GM23338 (cell line): ENCODE measurements around the gene PRG2. TPM values are rescaled to one million over a fixed set of nuclear protein-coding genes. Genes with fewer than 3 reads are reported as not detected.

Source experiments
- ATAC-seq: fragments of 200-7000 bp; cut with Tn5 transposase; 3 replicates; pipeline ENCODE4 v1.9.1; 2020
- DNase-seq: peaks from one replicate; pipeline ENCODE4 v3.0.0-alpha.2; 2015; ENCODE audit warnings: low spot score
- H2AFZ ChIP-seq: fragments of 200-600 bp; sonication (generic); 2 replicates; pipeline ENCODE4 v1.8.0; 2016; ENCODE audit warnings: antibody characterized with exemption, mild to moderate bottlenecking, moderate library complexity
- H3F3A ChIP-seq: fragments of 200-600 bp; sonication (generic); replicated peaks from 2 replicates; pipeline ENCODE4 v1.8.0; 2017; ENCODE audit warnings: antibody characterized with exemption, mixed run types, low read depth
- H3K27ac ChIP-seq: fragments of 200-600 bp; sonication (generic); 2 replicates; pipeline ENCODE4 v1.6.1; 2016; ENCODE audit warnings: low read depth
- H3K27me3 ChIP-seq: fragments of 200-600 bp; sonication (generic); 2 replicates; pipeline ENCODE4 v1.8.0; 2016; ENCODE audit warnings: mild to moderate bottlenecking, mixed run types, moderate library complexity; ENCODE audit not compliant: insufficient read depth
- H3K36me3 ChIP-seq: fragments of 200-600 bp; sonication (generic); 2 replicates; pipeline ENCODE4 v1.8.0; 2016; ENCODE audit warnings: mild to moderate bottlenecking; ENCODE audit not compliant: insufficient read depth
- H3K4me1 ChIP-seq: fragments of 200-600 bp; sonication (generic); 2 replicates; pipeline ENCODE4 v1.8.0; 2016; ENCODE audit warnings: mild to moderate bottlenecking, moderate library complexity; ENCODE audit not compliant: insufficient read depth
- H3K4me2 ChIP-seq: fragments of 200-600 bp; sonication (generic); 2 replicates; pipeline ENCODE4 v1.7.1; 2017; ENCODE audit warnings: mixed run types
- H3K4me3 ChIP-seq: fragments of 200-600 bp; sonication (generic); 2 replicates; pipeline ENCODE4 v1.6.1; 2016; ENCODE audit warnings: mixed run types
- H3K79me2 ChIP-seq: fragments of 200-600 bp; sonication (generic); replicated peaks from 2 replicates; pipeline ENCODE4 v1.8.0; 2017; ENCODE audit warnings: mild to moderate bottlenecking; ENCODE audit not compliant: insufficient read depth
- H3K9me2 ChIP-seq: fragments of 200-600 bp; sonication (generic); 2 replicates; pipeline ENCODE4 v1.8.0; 2017; ENCODE audit not compliant: insufficient read depth
- H4K20me1 ChIP-seq: fragments of 200-600 bp; sonication (generic); replicated peaks from 2 replicates; pipeline ENCODE4 v1.8.0; 2017; ENCODE audit warnings: mild to moderate bottlenecking; ENCODE audit not compliant: insufficient read depth
- H3K27ac Mint-ChIP-seq: 2 replicates; pipeline ENCODE4 v1.8.0; 2020; ENCODE audit warnings: inconsistent platforms, mild to moderate bottlenecking, moderate library complexity, mixed read lengths
- H3K27me3 Mint-ChIP-seq: 3 replicates; pipeline ENCODE4 v1.8.0; 2022; ENCODE audit warnings: low read depth, mild to moderate bottlenecking, moderate library complexity, mixed read lengths, inconsistent platforms; ENCODE audit not compliant: insufficient read depth, poor library complexity
- H3K36me3 Mint-ChIP-seq: 3 replicates; pipeline ENCODE4 v1.8.0; 2021; ENCODE audit warnings: low read depth, mild to moderate bottlenecking, inconsistent platforms, moderate library complexity, mixed read lengths
- H3K4me1 Mint-ChIP-seq: 3 replicates; pipeline ENCODE4 v1.8.0; 2020; ENCODE audit warnings: mild to moderate bottlenecking, inconsistent platforms, mixed read lengths
- H3K4me3 Mint-ChIP-seq: 3 replicates; pipeline ENCODE4 v1.8.0; 2021; ENCODE audit warnings: moderate library complexity, mild to moderate bottlenecking, inconsistent platforms, mixed read lengths
- H3K9me3 Mint-ChIP-seq: 3 replicates; pipeline ENCODE4 v1.8.0; 2020; ENCODE audit warnings: moderate library complexity, mild to moderate bottlenecking, inconsistent platforms, mixed read lengths
- CREB1 ChIP-seq: fragments of 250-450 bp; sonication (Bioruptor Pico); IDR thresholded peaks from 2 replicates; pipeline ENCODE4 v1.5.0; 2020; ENCODE audit warnings: low read depth, mild to moderate bottlenecking, moderate library complexity
- EZH2 ChIP-seq: fragments of 200-600 bp; sonication (generic); IDR thresholded peaks from one replicate; pipeline ENCODE4 v1.8.0; 2017; ENCODE audit warnings: antibody characterized with exemption, mild to moderate bottlenecking, low read depth; ENCODE audit not compliant: unreplicated experiment
- EZH2phosphoT487 ChIP-seq: fragments of 200-600 bp; sonication (generic); IDR thresholded peaks from one replicate; pipeline ENCODE4 v1.8.1; 2018; ENCODE audit warnings: antibody characterized with exemption; ENCODE audit not compliant: unreplicated experiment
- JUNB ChIP-seq: IDR thresholded peaks from one replicate; pipeline ENCODE4 v1.6.1; 2016; ENCODE audit warnings: antibody characterized with exemption; ENCODE audit not compliant: unreplicated experiment
- NANOG ChIP-seq: IDR thresholded peaks from 2 replicates; pipeline ENCODE4 v1.6.1; 2016; ENCODE audit warnings: antibody characterized with exemption, borderline replicate concordance
- POLR2AphosphoS5 ChIP-seq: IDR thresholded peaks from 2 replicates; pipeline ENCODE4 v1.6.1; 2016; ENCODE audit warnings: antibody characterized with exemption, low read depth
- STAT1 ChIP-seq: IDR thresholded peaks from one replicate; pipeline ENCODE4 v1.6.1; 2016; ENCODE audit warnings: antibody characterized with exemption; ENCODE audit not compliant: unreplicated experiment
- ZNF114 ChIP-seq: fragments of 250-450 bp; sonication (Bioruptor Pico); IDR thresholded peaks from 2 replicates; pipeline ENCODE4 v1.5.0; 2020; ENCODE audit warnings: mild to moderate bottlenecking, moderate library complexity
- ZNF331 ChIP-seq: fragments of 250-450 bp; sonication (Bioruptor Pico); IDR thresholded peaks from 2 replicates; pipeline ENCODE4 v1.5.0; 2020; ENCODE audit warnings: low read depth, mild to moderate bottlenecking, moderate library complexity
- polyA plus RNA-seq: library from polyadenylated mRNA; unstranded; fragments of >200 nt; fragmentation: Nextera tagmentation; extraction: Ambion mirVana; gene quantifications from 2 replicates; pipeline ENCODE4 v1.2.1, GENCODE V29; 2016
- total RNA-seq: library from RNA; depleted of rRNA; stranded (reverse); fragments of >200 nt; shearing (Covaris generic); gene quantifications from 2 replicates; pipeline ENCODE4 v1.2.3, GENCODE V29; 2014
- TF ChIP-seq, protein P1 (sequence below): IDR thresholded peaks from one replicate; pipeline ENCODE4 v1.6.1; 2018; ENCODE audit warnings: antibody characterized with exemption; ENCODE audit not compliant: unreplicated experiment
- TF ChIP-seq, protein P2 (sequence below): IDR thresholded peaks from 2 replicates; pipeline ENCODE4 v1.6.1; 2016; ENCODE audit warnings: antibody characterized with exemption
- TF ChIP-seq, protein P3 (sequence below), 2 experiments: fragments of 200-600 bp in 1 of 2; sonication (generic) in 1 of 2; conservative IDR thresholded peaks; 2 replicates each; pipeline versions ENCODE4 v1.5.1 to v1.6.1; 2016 to 2017; ENCODE audit warnings: antibody characterized with exemption in 2 of 2, low read depth in 2 of 2, mild to moderate bottlenecking in 2 of 2, moderate library complexity in 1 of 2
- TF ChIP-seq, protein P4 (sequence below): fragments of 250-450 bp; sonication (Bioruptor Pico); IDR thresholded peaks from 2 replicates; pipeline ENCODE4 v1.5.0; 2020; ENCODE audit warnings: mild to moderate bottlenecking, moderate library complexity

The PRG2 gene
- total and polyA plus RNA-seq, 2 experiments from 2014 or later = not detected

DNA sequence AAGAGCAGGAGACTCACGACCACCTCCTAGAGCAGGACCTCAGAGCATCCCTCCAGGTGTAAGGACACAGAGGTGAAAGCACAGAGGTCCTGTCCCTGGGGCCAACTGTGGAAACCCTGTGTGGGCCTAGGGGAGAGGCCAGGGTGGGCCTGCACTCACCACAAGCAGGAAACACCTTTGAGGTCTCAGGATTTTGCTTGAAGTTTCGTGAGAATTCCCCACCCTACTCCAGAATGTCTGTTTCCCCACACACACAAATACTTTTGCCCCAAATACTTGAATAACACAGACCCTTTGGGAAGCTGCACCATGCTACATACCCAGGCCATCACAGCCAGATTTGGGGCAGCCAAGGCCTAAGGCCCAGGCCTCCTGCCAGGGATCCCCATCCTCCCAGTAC lies 18.3 kb upstream of the PRG2 start:
- Histone ChIP-seq H3K27ac (no peak overlapping the region), H4K20me1 (peaks cover 4% of the 10 kb centered on the region), H3K4me3 (no peak overlapping the region), H2AFZ (no peak overlapping the region), H3K4me1 (no peaks in the 10 kb centered on the region), H3K79me2 (no peaks in the 10 kb centered on the region), H3K36me3 (peaks cover 21% of the 10 kb centered on the region), H3F3A (no peaks in the 10 kb centered on the region), H3K4me2 (no peak overlapping the region), H3K9me2 (no peaks in the 10 kb centered on the region), H3K27me3 (no peaks in the 10 kb centered on the region)
- Mint-ChIP-seq H3K27ac (no peak overlapping the region), H3K9me3 (no peaks in the 10 kb centered on the region), H3K36me3 (peaks cover 54% of the 10 kb centered on the region), H3K4me1 (no peaks in the 10 kb centered on the region), H3K27me3 (peaks cover 6% of the 10 kb centered on the region), H3K4me3 (no peak overlapping the region)
- TF ChIP-seq, protein P1, sequence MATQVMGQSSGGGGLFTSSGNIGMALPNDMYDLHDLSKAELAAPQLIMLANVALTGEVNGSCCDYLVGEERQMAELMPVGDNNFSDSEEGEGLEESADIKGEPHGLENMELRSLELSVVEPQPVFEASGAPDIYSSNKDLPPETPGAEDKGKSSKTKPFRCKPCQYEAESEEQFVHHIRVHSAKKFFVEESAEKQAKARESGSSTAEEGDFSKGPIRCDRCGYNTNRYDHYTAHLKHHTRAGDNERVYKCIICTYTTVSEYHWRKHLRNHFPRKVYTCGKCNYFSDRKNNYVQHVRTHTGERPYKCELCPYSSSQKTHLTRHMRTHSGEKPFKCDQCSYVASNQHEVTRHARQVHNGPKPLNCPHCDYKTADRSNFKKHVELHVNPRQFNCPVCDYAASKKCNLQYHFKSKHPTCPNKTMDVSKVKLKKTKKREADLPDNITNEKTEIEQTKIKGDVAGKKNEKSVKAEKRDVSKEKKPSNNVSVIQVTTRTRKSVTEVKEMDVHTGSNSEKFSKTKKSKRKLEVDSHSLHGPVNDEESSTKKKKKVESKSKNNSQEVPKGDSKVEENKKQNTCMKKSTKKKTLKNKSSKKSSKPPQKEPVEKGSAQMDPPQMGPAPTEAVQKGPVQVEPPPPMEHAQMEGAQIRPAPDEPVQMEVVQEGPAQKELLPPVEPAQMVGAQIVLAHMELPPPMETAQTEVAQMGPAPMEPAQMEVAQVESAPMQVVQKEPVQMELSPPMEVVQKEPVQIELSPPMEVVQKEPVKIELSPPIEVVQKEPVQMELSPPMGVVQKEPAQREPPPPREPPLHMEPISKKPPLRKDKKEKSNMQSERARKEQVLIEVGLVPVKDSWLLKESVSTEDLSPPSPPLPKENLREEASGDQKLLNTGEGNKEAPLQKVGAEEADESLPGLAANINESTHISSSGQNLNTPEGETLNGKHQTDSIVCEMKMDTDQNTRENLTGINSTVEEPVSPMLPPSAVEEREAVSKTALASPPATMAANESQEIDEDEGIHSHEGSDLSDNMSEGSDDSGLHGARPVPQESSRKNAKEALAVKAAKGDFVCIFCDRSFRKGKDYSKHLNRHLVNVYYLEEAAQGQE = no peak
- TF ChIP-seq POLR2AphosphoS5 = no peak
- TF ChIP-seq, protein P2, sequence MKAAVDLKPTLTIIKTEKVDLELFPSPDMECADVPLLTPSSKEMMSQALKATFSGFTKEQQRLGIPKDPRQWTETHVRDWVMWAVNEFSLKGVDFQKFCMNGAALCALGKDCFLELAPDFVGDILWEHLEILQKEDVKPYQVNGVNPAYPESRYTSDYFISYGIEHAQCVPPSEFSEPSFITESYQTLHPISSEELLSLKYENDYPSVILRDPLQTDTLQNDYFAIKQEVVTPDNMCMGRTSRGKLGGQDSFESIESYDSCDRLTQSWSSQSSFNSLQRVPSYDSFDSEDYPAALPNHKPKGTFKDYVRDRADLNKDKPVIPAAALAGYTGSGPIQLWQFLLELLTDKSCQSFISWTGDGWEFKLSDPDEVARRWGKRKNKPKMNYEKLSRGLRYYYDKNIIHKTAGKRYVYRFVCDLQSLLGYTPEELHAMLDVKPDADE = no peak
- TF ChIP-seq, protein P3, sequence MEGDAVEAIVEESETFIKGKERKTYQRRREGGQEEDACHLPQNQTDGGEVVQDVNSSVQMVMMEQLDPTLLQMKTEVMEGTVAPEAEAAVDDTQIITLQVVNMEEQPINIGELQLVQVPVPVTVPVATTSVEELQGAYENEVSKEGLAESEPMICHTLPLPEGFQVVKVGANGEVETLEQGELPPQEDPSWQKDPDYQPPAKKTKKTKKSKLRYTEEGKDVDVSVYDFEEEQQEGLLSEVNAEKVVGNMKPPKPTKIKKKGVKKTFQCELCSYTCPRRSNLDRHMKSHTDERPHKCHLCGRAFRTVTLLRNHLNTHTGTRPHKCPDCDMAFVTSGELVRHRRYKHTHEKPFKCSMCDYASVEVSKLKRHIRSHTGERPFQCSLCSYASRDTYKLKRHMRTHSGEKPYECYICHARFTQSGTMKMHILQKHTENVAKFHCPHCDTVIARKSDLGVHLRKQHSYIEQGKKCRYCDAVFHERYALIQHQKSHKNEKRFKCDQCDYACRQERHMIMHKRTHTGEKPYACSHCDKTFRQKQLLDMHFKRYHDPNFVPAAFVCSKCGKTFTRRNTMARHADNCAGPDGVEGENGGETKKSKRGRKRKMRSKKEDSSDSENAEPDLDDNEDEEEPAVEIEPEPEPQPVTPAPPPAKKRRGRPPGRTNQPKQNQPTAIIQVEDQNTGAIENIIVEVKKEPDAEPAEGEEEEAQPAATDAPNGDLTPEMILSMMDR (conservative IDR thresholded peaks at IDR 0.05; ENCODE audit: low read depth in 2 of 2) = no peak
- TF ChIP-seq STAT1 = no peak
- no peak for TF ChIP-seq JUNB
- TF ChIP-seq ZNF114 (CRISPR knock-in tag) = no peak
- TF ChIP-seq, protein P4, sequence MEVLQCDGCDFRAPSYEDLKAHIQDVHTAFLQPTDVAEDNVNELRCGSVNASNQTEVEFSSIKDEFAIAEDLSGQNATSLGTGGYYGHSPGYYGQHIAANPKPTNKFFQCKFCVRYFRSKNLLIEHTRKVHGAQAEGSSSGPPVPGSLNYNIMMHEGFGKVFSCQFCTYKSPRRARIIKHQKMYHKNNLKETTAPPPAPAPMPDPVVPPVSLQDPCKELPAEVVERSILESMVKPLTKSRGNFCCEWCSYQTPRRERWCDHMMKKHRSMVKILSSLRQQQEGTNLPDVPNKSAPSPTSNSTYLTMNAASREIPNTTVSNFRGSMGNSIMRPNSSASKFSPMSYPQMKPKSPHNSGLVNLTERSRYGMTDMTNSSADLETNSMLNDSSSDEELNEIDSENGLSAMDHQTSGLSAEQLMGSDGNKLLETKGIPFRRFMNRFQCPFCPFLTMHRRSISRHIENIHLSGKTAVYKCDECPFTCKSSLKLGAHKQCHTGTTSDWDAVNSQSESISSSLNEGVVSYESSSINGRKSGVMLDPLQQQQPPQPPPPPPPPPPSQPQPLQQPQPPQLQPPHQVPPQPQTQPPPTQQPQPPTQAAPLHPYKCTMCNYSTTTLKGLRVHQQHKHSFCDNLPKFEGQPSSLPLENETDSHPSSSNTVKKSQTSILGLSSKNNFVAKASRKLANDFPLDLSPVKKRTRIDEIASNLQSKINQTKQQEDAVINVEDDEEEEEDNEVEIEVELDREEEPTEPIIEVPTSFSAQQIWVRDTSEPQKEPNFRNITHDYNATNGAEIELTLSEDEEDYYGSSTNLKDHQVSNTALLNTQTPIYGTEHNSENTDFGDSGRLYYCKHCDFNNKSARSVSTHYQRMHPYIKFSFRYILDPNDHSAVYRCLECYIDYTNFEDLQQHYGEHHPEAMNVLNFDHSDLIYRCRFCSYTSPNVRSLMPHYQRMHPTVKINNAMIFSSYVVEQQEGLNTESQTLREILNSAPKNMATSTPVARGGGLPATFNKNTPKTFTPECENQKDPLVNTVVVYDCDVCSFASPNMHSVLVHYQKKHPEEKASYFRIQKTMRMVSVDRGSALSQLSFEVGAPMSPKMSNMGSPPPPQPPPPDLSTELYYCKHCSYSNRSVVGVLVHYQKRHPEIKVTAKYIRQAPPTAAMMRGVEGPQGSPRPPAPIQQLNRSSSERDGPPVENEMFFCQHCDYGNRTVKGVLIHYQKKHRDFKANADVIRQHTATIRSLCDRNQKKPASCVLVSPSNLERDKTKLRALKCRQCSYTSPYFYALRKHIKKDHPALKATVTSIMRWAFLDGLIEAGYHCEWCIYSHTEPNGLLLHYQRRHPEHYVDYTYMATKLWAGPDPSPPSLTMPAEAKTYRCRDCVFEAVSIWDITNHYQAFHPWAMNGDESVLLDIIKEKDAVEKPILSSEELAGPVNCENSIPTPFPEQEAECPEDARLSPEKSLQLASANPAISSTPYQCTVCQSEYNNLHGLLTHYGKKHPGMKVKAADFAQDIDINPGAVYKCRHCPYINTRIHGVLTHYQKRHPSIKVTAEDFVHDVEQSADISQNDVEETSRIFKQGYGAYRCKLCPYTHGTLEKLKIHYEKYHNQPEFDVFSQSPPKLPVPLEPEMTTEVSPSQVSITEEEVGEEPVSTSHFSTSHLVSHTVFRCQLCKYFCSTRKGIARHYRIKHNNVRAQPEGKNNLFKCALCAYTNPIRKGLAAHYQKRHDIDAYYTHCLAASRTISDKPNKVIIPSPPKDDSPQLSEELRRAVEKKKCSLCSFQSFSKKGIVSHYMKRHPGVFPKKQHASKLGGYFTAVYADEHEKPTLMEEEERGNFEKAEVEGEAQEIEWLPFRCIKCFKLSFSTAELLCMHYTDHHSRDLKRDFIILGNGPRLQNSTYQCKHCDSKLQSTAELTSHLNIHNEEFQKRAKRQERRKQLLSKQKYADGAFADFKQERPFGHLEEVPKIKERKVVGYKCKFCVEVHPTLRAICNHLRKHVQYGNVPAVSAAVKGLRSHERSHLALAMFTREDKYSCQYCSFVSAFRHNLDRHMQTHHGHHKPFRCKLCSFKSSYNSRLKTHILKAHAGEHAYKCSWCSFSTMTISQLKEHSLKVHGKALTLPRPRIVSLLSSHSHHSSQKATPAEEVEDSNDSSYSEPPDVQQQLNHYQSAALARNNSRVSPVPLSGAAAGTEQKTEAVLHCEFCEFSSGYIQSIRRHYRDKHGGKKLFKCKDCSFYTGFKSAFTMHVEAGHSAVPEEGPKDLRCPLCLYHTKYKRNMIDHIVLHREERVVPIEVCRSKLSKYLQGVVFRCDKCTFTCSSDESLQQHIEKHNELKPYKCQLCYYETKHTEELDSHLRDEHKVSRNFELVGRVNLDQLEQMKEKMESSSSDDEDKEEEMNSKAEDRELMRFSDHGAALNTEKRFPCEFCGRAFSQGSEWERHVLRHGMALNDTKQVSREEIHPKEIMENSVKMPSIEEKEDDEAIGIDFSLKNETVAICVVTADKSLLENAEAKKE = no peak
- TF ChIP-seq EZH2phosphoT487 = no peak
- no peak for TF ChIP-seq NANOG
- no peak for TF ChIP-seq ZNF331 (CRISPR knock-in tag)
- no peak for TF ChIP-seq CREB1 (CRISPR knock-in tag)
- TF ChIP-seq EZH2 = no peak
- no peak for ATAC-seq
- no peak for DNase-seq
